GM18909 (cell line): ENCODE results near the gene SLX4.

Experiments
- ATAC-seq: cut with Tn5 transposase; IDR thresholded peaks from one replicate; pipeline ENCODE4 v1.9.1; 2021; ENCODE audit warnings: mild to moderate bottlenecking; ENCODE audit not compliant: unreplicated experiment, poor library complexity

Gene SLX4

DNA sequence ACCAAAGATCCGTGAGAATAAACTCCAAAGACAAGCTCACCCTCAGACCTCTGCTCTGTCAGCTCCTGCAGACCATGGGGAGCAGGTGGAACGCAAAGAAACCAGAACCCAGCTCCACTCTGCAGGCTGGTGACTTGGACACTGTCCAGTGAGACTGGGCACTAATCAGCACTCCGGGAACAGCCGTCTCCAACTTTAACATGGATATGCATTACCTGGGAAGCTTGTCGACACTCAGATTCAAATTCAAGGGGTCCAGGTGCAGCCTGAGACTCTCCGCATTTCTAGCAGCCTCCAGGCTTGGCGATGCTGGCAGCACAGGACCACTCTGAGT, 9.1 kb downstream of the SLX4 start:
- no peak for ATAC-seq

DNA sequence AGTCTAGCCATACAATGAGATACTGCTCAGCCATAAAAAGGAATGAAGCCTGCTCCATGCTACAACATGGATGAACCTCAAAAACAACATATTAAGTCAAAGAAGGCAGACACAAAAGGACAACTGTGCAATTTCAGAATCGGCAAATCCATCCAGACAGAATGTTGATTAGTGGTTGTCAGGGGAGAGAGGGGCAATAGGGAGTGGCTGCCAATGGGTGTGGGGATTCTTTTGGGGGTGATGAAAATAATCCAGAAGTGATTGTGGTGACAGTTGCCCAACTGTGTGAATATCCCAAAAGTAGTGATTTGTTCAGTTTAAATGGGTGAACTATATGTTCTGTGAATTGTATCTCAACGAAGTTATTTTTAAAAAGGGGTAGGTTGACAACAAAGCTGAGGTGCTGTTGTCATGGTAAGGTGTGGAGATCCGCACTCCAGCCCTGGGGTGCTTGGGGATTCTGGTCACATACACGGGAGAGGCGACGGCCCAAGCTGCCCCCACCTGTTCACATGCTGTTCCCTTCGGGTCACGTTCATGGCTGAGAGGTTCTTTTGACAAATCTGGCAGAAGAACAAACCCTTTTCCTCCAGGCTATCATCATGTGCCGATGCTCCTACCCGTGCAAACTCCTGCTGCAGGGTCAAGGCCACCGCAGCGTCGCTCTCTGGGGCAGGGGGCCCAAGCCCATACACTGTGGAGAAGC, 9.6 kb downstream of the SLX4 start:
- ATAC-seq, result no peak

DNA sequence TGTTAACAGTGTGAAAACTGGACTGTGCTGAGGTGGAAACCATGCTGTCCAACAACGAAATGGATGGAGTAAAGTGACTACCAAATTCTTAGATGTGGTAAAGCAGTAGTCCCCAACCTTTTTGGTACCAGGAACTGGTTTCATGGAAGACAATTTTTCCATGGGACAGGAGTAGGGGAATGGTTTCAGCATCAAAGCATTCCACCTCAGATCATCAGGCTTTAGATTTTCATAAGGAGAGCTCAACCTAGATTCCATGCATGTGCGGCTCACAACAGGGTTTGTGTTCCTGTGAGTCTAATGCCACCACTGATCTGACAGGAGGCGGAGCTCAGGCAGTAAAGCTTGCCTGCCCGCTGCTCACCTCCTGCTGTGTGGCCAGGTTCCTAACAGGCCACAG, 11.5 kb downstream of the SLX4 start:
- no peak for ATAC-seq

DNA sequence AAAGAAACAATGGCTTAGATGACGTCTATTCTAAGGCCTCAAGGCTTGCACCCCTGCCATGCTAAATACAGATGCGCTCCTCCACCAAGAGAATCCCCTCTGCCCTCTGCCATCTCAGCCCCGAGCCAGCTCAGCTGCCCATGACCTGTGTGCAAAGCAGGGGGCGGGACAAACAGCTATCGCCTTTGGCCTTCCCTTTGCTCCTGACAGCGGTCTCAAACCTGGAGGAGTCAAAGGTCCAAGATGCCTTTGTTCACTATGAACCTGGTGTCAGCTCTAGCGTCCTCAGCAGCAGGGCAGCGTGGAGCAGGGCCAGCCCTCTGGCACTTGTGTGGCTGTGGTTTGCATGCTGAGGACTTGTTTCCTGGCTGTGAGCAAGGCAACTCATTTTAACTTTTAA, 12.3 kb downstream of the SLX4 start:
- ATAC-seq, result no peak

DNA sequence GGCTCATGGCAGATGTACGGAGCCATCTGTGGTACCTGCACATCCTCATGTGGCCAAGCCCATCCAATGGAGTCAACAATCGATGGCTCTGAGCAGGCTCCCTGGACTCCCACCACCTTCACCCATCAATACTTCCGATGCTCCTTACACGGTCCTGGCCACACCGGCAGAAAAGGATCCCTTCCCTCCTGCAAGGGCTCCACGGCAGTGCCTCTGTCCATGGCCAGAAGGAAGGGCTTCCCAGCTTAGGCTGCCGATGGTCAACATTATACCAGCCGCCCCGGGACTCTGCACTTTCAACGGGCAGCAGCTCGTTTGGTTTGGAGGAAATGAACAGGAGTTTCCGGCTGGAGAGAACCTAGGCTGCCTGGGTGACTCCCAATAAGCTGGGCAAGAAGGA, 13.2 kb downstream of the SLX4 start:
- ATAC-seq, result no peak

DNA sequence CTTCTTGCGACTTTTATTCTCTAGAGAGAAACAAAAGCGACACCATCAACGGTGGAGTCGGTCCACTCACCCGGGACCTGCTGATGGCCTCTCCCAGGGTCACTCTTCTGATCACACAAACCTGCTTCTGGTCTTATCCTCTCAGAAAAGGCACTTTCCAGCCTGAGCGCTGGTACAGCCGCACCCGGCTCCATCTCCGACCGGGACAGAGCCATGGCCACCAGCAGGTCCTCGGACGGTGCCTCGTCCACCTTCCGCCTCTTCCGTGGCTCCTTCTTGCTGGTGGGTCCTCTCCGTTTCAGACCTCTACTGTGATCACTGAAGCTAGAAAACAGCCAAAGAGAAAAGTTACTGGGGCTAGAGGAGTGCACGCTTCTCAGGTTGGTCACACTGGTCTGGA, 13.7 kb downstream of the SLX4 start:
- ATAC-seq, result no peak

DNA sequence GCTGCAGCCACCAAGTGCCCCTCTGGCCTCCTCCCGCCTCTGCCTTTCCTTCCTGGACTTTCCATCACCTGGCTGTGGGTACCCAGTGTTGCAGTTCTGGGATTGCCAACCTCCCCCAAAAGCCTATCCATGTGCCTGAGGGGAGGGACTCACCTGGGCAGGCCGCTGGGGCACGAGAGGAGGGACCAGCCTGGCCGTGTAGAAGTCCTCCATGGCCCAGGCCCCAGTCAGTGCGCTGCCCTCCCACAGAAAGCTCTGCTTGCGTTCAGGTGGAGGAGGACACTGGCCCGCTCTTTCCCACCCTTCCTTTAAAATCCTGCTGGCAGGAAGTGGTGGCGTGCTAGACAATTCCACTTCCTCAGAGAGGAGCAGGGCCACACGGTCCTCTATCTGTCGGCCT, 14.2 kb downstream of the SLX4 start:
- no peak for ATAC-seq

DNA sequence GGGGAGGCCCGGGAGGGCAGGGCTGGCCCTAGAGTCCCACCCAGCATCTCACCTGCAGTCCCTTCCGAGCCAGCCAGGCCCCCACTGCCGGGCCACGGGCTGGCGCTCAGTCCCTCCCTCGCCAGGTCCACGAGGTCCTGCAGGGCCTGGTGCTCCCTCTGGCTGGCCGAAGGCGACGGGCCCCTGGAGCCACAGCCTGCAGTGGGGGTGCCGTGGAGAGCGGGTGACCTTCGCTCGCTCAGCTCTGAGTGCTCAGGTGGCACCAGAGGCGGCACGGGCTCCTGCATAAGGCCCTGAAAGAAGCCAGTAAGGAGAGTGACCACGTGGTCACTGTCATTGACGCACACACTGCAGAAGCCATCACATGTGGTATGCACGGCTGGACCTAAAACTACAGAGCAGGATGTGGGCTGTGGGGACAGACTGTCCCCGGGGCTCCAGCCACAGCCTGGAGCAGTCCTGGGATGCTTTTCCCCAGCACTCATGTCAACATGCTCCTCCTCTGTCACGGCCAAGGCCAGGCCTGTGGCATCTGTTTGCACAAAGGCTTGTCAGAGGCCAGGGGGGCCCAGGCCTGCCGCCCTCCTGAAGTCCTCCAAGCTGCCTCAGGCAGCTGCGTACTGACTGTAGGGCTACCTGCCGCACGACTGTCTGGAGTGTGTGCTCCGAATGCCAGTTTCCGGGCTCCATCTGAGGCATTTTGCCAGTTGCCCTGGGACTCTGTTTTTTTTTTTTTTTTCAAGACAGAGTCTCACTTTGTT, 15.1 kb downstream of the SLX4 start:
- ATAC-seq, result no peak

DNA sequence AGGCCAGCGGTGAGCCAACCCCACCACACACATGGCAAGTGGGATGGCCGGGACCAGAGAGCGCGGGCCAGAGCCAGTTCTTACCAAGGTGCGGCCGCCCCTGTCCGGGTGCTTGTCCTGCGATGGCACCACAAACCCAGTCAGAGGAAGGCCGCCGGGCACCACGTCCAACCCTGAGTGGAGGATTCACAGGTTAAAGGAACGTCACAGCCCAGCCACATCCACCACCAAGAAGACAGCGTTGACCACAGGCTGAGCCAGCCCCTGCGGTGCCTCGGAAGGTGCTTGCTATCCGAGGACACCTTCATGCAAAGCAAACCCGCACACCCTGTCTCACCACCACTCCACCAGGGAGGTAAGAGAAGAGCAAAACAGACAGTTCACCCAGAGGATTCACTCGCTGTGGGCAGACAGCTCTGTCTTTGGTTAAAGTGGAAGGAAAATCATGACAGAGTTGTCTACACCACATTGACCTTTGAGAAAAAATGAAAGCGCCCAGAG, 15.8 kb downstream of the SLX4 start:
- no peak for ATAC-seq

DNA sequence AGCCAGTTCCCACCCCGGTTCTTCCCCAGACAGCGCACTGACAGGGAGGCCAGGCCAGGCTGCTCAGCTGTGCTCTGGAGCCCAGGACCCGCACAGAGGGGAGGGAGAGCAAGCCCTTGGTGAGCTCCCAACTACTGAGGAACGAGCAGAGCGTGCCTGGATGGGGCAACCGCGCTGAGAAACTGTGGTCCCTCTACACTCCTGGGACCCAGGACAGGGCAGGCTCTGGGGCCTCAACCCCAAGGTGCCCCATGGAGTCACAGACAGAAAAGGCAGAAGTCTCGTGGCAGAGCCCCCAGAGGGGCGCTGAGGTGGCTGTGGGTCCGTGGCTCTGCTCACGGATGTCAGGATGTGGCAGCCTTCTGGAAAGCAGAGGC, 16.3 kb downstream of the SLX4 start:
- ATAC-seq, result no peak

DNA sequence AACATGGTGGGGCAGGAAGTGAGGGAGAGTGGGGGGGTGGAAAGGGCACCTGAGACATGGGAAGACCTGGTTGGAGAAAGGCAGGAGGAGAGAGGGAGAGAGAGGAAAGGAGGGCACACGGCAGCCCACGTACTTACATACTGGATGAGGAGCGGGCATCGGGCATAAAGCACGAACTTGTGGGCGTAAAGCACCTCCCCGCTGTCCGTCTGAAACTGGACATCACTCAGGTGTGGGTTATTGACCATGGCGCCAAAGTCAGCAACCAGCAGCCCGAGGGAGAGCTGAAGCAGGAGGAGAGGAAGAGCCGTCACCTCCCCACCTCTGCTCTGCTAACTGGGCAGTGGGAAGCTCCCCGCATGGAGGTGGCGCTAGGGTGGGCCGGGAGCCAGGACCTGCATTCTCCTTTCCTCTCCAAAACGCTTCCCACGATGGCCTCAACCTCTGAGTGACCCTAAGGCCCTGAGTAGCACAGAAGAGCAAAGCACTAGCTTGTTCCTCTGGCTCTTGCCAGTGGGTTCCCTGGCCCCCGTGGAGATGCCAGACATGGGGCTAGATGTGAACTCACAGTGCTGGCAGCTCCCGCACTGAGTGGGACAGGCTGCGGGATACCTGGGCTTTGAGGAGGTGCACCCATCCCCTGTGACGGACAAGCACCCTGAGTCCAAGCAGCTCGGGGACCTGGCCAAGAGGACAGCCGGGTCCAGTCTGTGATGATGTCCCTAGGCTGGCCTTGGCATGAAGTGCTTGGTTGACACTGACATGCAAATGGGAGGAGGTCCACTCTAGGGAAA, 16.9 kb downstream of the SLX4 start:
- ATAC-seq, result no peak

DNA sequence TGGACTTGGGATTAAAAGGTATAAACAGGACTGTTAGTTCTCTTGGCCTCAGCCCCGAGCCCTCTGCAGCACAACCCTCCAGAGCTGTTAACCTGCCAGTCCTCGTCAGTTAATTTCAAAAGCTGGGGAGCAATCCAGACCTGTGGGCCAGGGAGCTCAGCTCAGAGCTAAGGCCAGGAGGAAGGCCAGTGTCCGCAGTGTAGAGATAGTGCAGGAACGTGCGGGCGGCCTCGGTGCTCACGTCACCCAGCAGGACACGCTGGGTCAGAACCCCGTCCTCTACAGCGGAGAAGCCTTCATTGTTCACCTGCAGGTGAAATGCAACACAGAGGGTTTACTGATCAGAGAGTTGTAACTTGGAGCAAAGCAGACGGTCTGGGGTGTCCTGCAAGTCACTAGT, 18.8 kb downstream of the SLX4 start:
- ATAC-seq, result no peak

DNA sequence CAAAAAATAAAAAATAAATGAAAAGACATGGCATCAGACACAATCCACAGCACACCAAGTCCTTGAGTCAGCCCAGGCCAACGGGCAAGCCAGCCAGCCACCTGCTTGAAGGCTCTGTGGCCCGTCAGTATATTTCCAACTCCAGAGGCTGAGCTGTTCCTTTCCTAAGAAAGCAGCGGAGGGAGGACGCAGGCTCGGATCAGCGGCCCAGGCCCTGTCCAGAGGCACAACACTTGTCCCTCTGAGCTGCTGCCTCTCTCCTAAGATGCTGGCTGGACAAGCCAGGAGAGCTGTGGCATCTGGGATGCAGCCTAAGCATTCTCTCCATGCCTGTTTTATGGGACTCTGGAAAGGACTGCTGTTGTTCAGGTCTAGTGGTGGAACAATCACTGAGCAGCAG, 19.4 kb downstream of the SLX4 start:
- no peak for ATAC-seq

DNA sequence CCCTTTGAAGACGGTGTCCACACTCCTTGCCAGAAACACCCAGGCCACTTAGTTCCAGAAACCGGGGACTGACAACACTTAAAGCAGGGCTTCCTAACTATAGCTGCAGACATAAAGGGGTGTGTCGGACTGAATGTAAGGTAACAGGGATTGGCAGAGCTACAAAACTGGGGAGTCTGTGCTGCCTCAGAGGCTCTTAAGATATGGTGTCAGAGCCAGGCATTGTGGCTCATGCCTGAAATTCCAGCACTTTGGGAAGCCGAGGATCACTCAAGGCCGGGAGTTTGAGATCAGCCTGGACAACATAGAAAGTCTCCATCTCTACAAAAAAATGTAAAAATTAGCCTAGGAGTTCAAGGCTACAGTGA, 20.0 kb downstream of the SLX4 start:
- ATAC-seq, result no peak

DNA sequence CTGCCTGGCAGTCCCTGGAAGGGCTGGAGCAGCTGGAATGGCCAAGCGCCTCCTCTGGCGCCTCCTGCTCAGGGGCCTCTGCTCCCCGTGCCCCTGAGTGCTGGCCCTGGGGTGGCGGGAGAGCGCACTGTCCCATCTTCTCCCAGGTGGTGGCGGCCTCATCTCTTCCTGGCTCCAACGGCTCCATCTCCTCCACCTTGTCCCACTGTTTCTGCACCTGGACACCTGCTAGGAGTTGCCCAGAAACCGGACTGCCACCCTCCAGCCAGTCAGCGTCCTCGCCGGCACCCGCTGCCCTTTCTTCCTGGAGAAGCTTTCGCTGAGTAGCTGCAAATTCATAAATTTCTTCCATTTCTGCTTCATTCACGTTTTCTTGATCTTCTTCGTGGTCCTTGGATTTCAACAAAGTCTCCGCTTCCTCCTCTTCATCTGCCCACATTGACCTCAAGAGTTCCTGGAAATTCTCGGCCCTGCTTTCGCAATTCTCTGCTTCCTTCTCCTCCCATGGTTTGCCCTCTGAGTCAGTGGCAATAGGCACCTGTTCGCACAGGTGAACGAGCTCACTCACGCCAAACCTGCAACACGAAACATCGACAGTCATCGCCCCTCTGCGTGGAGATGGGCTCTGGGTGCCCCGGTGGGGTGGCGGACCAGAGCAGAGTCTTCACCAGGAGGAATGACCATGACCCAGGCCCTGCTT, 20.5 kb downstream of the SLX4 start:
- no peak for ATAC-seq

DNA sequence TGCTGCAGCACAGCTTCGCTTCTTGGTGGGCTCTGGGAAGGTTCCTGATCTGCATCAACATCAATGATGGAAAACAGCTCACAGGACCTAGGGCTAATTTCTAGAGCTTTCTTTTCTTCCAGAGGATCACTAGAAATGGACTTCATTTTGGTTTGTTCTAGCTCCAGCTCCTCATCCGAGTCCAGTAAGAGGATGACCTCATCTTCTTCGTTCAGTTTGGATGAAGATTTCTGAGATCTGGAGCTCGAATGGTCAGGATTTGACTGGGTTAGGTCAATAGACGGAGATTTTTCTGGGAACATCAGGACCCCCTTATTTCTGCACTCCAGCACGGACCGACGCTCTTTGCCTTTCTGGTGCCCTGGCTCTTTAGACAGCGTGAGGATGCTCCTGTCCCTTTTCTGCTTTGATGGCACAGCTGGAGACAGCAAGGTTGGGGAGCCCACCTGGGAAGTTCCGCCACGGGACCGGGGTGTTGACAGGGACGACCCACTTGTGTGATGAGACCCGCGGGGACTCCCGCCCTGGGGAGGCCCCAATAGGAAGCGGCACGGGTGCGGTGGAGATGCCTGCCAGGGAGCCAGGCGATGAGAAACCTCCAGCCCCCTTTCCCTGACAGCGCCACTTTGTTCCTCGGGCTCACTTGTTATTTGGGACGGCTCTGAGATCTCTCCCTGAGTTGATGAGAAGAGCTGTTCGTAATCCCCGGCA, 21.3 kb downstream of the SLX4 start:
- no peak for ATAC-seq

DNA sequence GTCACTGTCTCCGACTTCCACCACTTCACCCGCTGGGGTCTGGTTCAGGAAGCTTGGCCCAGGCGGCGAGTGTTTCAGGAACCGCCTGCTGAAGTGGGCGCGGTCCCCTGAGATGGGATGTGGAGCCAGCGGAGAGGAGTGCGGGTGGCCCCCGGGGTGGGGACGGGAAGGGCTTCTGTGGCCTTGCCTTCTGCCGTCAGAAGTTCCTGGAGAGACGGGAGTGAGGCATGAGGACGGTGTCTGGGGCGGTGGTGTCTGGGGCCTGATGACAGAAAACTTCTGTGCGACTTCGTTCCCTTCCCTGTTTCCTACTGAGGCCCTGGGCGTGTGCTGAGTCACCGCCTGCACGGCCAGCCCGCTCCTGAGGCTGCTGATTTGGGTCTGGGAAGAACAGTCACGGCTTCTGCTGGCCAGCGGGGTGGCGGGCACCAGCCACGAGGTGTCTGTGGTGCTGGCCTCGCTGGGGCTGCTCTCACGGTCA, 21.9 kb downstream of the SLX4 start:
- no peak for ATAC-seq

DNA sequence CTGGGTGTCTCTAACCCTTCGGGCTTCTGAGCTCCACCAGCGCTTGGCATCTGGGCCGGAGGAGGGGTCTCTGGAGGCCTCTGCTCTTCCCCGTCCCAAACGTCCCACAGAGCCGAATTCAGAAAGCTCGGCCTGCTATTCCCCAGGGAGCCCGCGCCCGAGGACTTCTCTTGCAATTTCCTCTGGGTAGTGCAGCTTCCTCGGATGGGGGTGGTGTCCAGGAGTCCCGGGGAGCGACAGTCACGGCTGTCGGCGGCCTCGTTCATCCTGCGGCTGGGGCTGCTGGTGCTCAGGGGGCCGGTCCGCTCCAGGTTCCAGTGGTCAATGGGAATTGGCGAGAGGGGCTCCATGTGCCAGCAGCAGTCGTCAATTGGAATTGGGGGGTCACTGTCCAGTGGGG, 22.4 kb downstream of the SLX4 start:
- ATAC-seq, result no peak

DNA sequence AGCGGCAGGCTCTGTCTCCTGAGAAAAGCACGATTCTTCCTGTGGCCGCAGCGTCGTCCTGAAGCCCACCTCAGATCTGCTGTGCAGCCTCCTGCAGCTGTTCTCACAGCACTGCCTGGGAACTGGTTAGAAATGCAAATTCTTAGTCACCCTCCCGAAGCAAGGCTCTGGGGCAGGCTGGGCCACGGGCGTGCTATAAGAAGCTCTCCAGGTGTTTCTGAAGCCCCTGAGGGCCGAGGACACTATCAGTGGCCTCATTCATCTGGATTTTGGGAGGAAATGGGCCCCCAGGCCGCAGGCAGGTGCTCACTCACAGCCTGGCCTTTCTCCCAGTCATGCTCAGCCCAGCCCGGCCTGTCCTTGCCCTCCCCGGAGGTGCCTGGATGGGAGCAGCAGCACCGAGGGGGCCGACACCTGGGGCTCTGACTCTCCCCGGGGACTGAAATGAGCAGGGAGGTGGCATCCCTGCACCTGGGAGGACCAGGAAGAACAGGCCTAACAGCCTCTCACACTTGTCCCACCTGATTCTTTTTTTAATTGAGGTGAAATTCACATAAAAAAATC, 23.8 kb downstream of the SLX4 start:
- peak; percentile 46 for ATAC-seq

DNA sequence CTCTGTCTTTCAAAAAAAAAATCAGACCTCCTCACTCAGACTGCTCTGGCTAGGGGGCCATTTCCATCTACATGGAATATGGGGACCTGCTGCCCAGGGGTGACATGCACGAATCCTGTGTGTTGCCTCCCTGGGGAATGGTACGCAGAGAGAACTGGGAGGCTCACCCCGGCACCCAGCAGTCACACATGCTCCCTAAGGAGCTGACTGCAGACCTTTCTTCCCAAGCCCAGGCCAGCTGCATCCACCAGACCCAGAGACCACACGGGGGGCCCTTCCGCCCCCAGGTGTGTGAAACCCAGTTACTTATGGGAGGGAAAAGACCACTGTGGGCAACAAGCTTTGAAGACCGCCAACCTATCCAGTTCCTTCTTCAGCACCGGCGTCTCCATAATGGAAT, 27.0 kb downstream of the SLX4 start:
- ATAC-seq, result no peak
